Measurements from ENCODE around the gene PDZD4.

Gene PDZD4

GRCh38 chrX:153767674-153768055 is 62.7 kb downstream of the PDZD4 start:
- no peak for TF ChIP-seq CTCF (IDR thresholded peaks at IDR 0.05; ENCODE audit: insufficient read depth, low read depth, low read length, missing control alignments)
- H3K4me3 ChIP-seq (ENCODE audit: low read depth, low read length), result no peak overlapping the region

GRCh38 chrX:153766871-153767673 is 63.3 kb downstream of the PDZD4 start:
- no peak for TF ChIP-seq CTCF (IDR thresholded peaks at IDR 0.05; ENCODE audit: insufficient read depth, low read depth, low read length, missing control alignments)
- DNase-seq (ENCODE audit: low read depth), result peak; percentile 0
- no peak overlapping the region for H3K4me3 ChIP-seq (ENCODE audit: low read depth, low read length)

More at GRCh38 chrX:153767674-153768055, 62.7 kb downstream of the PDZD4 start:
- no peak for DNase-seq (ENCODE audit: low read depth)

- H3K4me3 ChIP-seq (ENCODE audit: low read depth, low read length), result no peak overlapping the region
- no peak for TF ChIP-seq CTCF (IDR thresholded peaks at IDR 0.05; ENCODE audit: insufficient read depth, low read depth, low read length, missing control alignments)
- peak; percentile 0 for DNase-seq (ENCODE audit: low read depth)
Observed at GRCh38 chrX:153766098-153766817, 64.1 kb downstream of the PDZD4 start.

- peak; percentile 0 for DNase-seq (ENCODE audit: low read depth)
- H3K4me3 ChIP-seq (ENCODE audit: low read depth, low read length), result no peak overlapping the region
- no peak for TF ChIP-seq CTCF (IDR thresholded peaks at IDR 0.05; ENCODE audit: insufficient read depth, low read depth, low read length, missing control alignments)
Observed at GRCh38 chrX:153765138-153766079, 64.9 kb downstream of the PDZD4 start.

GRCh38 chrX:153764786-153765137 is 65.6 kb downstream of the PDZD4 start:
- no peak for TF ChIP-seq CTCF (IDR thresholded peaks at IDR 0.05; ENCODE audit: insufficient read depth, low read depth, low read length, missing control alignments)
- no peak for DNase-seq (ENCODE audit: low read depth)
- no peak overlapping the region for H3K4me3 ChIP-seq (ENCODE audit: low read depth, low read length)

- no peak within 1 kb of the TSS for H3K4me3 ChIP-seq (ENCODE audit: low read depth, low read length)
- peak; percentile 64 for DNase-seq (ENCODE audit: low read depth)
- TF ChIP-seq CTCF (IDR thresholded peaks at IDR 0.05; ENCODE audit: insufficient read depth, low read depth, low read length, missing control alignments), result peak; percentile 73
Observed at GRCh38 chrX:153763989-153764755, 66.2 kb downstream of the PDZD4 start, which contains the start of gene PLXNB3. PLXNB3 (plus strand) TSS chrX:153764249; CDS start chrX:153765536, 1,287 bp downstream.
